Measurements from ENCODE around the gene TCEAL8. TPM values are rescaled to one million over a fixed set of nuclear protein-coding genes. Genes with fewer than 3 reads are reported as not detected.

TCEAL8 gene
- total and polyA plus RNA-seq, 2 of the 4 experiments (the other 2 are of a cell fraction) = 31.5 to 57.6 TPM

Other genes starting within 250 kb of the TCEAL8 start
- 0.18 TPM in 1 of 2 replicates, not detected in the other for gene BEX1, start 191.0 kb downstream of the TCEAL8 start, total RNA-seq (2012; rRNA removed)
- gene BEX1, start 191.0 kb downstream of the TCEAL8 start, polyA plus RNA-seq (2012; rRNA removed) = 0.27 and 0.49 TPM in 2 replicates
- not detected in 2 replicates for gene NXF3, start 162.0 kb downstream of the TCEAL8 start, total RNA-seq (2012; rRNA removed)
- gene NXF3, start 162.0 kb downstream of the TCEAL8 start, polyA plus RNA-seq (2012; rRNA removed) = not detected in 2 replicates
- 0.54 and 3.3 TPM in 2 replicates for gene BEX4, start 40.0 kb downstream of the TCEAL8 start, total RNA-seq (2012; rRNA removed)
- 4.5 and 6.8 TPM in 2 replicates for gene BEX4, start 40.0 kb downstream of the TCEAL8 start, polyA plus RNA-seq (2012; rRNA removed)
- gene TCEAL5, start 21.6 kb upstream of the TCEAL8 start, total RNA-seq (2012; rRNA removed) = not detected in 2 replicates
- gene TCEAL5, start 21.6 kb upstream of the TCEAL8 start, polyA plus RNA-seq (2012; rRNA removed) = not detected in 2 replicates
- gene BEX2, start 55.8 kb upstream of the TCEAL8 start, total RNA-seq (2012; rRNA removed) = 0.28 TPM in 1 of 2 replicates, not detected in the other
- gene BEX2, start 55.8 kb upstream of the TCEAL8 start, polyA plus RNA-seq (2012; rRNA removed) = 0.13 and 0.19 TPM in 2 replicates
- 6.5 and 16.1 TPM in 2 replicates for gene TCEAL7, start 75.1 kb upstream of the TCEAL8 start, total RNA-seq (2012; rRNA removed)
- gene TCEAL7, start 75.1 kb upstream of the TCEAL8 start, polyA plus RNA-seq (2012; rRNA removed) = 12.1 and 15.4 TPM in 2 replicates
- 20.3 and 94.4 TPM in 2 replicates for gene TCEAL9, start 101.4 kb upstream of the TCEAL8 start, total RNA-seq (2012; rRNA removed)
- gene TCEAL9, start 101.4 kb upstream of the TCEAL8 start, polyA plus RNA-seq (2012; rRNA removed) = 88.8 and 111 TPM in 2 replicates
- gene BEX3, start 121.4 kb upstream of the TCEAL8 start, total RNA-seq (2012; rRNA removed) = 114 and 332 TPM in 2 replicates
- 408 and 409 TPM in 2 replicates for gene BEX3, start 121.4 kb upstream of the TCEAL8 start, polyA plus RNA-seq (2012; rRNA removed)